Right lobe of liver (tissue), 4 donors: ENCODE data around the gene FBXO41.

ENCODE experiments used
- POLR2A ChIP-seq: fragments of 450-650 bp; IDR thresholded peaks from one replicate; pipeline ENCODE4 v1.6.1; 2017; ENCODE audit warnings: antibody characterized with exemption, mild to moderate bottlenecking
- TF ChIP-seq, protein P1 (sequence below), 4 donors: fragments of 200-600 bp in 3 of 4; fragments of 450-650 bp in 1 of 4; IDR thresholded peaks; one replicate each; pipeline versions ENCODE4 v1.5.1 to v1.8.0; 2016 to 2022; ENCODE audit warnings: antibody characterized with exemption in 4 of 4, mild to moderate bottlenecking in 2 of 4
- donor health status: DM: no; HTN: no; CAD: no.
- donor health status: DM: no; HTN: no; CAD: no.
- donor health status: DM: no; HTN: yes; CAD: no.

DNA sequence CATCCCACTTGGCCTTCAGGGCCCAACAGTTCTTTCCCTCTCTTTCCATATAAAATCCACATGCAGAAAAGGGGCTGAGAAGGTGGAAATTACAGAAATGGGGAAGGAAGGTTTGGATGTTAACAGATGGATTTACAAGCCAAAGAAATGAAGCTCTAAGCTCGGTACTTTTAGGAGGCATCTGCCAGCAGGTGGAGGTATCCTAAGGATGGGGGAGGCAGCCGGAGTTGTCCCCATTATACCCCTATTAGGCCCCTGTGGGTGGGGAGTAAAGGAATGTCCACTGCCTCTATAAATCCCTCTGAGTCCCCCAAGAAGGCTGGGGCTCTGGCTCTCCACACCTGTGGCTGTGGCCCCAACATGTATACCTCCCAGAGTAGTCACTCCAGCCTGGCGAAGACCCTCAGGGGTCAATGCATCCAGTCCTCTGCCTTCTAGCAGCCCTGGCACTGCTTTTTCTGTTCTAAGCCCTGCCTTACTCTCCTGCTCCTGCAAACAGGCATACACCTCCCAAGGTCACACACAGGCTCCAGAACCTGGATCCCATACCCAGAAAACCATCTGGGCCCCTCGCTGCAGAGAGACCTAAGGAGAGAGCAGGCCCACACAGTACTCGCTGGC is 1.2 kb downstream of the FBXO41 start:
- TF ChIP-seq, protein P1, sequence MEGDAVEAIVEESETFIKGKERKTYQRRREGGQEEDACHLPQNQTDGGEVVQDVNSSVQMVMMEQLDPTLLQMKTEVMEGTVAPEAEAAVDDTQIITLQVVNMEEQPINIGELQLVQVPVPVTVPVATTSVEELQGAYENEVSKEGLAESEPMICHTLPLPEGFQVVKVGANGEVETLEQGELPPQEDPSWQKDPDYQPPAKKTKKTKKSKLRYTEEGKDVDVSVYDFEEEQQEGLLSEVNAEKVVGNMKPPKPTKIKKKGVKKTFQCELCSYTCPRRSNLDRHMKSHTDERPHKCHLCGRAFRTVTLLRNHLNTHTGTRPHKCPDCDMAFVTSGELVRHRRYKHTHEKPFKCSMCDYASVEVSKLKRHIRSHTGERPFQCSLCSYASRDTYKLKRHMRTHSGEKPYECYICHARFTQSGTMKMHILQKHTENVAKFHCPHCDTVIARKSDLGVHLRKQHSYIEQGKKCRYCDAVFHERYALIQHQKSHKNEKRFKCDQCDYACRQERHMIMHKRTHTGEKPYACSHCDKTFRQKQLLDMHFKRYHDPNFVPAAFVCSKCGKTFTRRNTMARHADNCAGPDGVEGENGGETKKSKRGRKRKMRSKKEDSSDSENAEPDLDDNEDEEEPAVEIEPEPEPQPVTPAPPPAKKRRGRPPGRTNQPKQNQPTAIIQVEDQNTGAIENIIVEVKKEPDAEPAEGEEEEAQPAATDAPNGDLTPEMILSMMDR (IDR thresholded peaks at IDR 0.05): no peak
- no peak for TF ChIP-seq POLR2A
